A549 treated with ZK216348 at 1 μM for 4 hours (cell line): ENCODE results near the gene DMKN. TPM values are rescaled to one million over a fixed set of nuclear protein-coding genes. Genes with fewer than 3 reads are reported as not detected.

Experiments used
- total RNA-seq: library from RNA; stranded (reverse); fragments of 200-300 nt; extraction: Qiagen RNA extraction; gene quantifications from 5 replicates; pipeline ENCODE4 v1.2.3, GENCODE V29; 2022; ENCODE audit warnings: low read depth

The DMKN gene
- 26.7 to 44.3 TPM (median 38.3 TPM) in 5 replicates for total RNA-seq

GRCh38 chr19:35513628-35514281 lies at the start of gene DMKN:
DMKN (minus strand) TSS chr19:35513649; CDS start chr19:35513475, 174 bp downstream.

GRCh38 chr19:35545001-35545854 lies 31.8 kb upstream of the DMKN start, which contains the start of gene TMEM147:
TMEM147 (plus strand) TSS chr19:35545626; CDS start chr19:35545740, 114 bp downstream.

GRCh38 chr19:35533201-35533821 lies 19.9 kb upstream of the DMKN start, which contains the start of gene GAPDHS:
GAPDHS (plus strand) TSS chr19:35533456; CDS start chr19:35533528, 72 bp downstream.

GRCh38 chr19:35528218-35529038 lies 15.0 kb upstream of the DMKN start, which contains the start of gene SBSN:
SBSN (minus strand) TSS chr19:35528311; CDS start chr19:35528281, 30 bp downstream.

GRCh38 chr19:35490364-35490763 lies 23.1 kb downstream of the DMKN start, which contains the start of gene KRTDAP:
KRTDAP (minus strand) TSS chr19:35490464; CDS start chr19:35490442, 22 bp downstream.

GRCh38 chr19:35447606-35448469 lies 65.6 kb downstream of the DMKN start, which contains the start of gene FFAR2:
FFAR2 (plus strand) TSS chr19:35448257; CDS start chr19:35449715, 1,458 bp downstream.

Other genes starting within 250 kb of the DMKN start
- gene USF2, start 244.7 kb downstream of the DMKN start, total RNA-seq: 140 to 170 TPM (median 166 TPM) in 5 replicates
- 0.23 TPM in 1 of 5 replicates, not detected in the others for gene HAMP, start 231.1 kb downstream of the DMKN start, total RNA-seq
- gene MAG, start 221.5 kb downstream of the DMKN start, total RNA-seq: not detected in 5 replicates
- gene CD22, start 184.5 kb downstream of the DMKN start, total RNA-seq: 0.29 to 1.1 TPM (median 1.0 TPM) in 5 replicates
- gene FFAR1, start 165.7 kb downstream of the DMKN start, total RNA-seq: not detected in 5 replicates
- gene FFAR3, start 155.2 kb downstream of the DMKN start, total RNA-seq: not detected in 5 replicates
- not detected in 5 replicates for gene GPR42, start 142.6 kb downstream of the DMKN start, total RNA-seq
- gene FFAR2, start 65.4 kb downstream of the DMKN start, total RNA-seq: not detected in 5 replicates
- not detected in 5 replicates for gene KRTDAP, start 23.2 kb downstream of the DMKN start, total RNA-seq
- 2.6 to 4.4 TPM (median 3.2 TPM) in 5 replicates for gene SBSN, start 14.7 kb upstream of the DMKN start, total RNA-seq
- gene GAPDHS, start 19.8 kb upstream of the DMKN start, total RNA-seq: not detected in 5 replicates
- 321 to 437 TPM (median 432 TPM) in 5 replicates for gene TMEM147, start 32.0 kb upstream of the DMKN start, total RNA-seq
- gene ATP4A, start 50.0 kb upstream of the DMKN start, total RNA-seq: not detected in 5 replicates
- not detected in 5 replicates for gene PMIS2, start 72.5 kb upstream of the DMKN start, total RNA-seq
- gene HAUS5, start 99.1 kb upstream of the DMKN start, total RNA-seq: 10.7 to 19.3 TPM (median 15.2 TPM) in 5 replicates
- 125 to 206 TPM (median 199 TPM) in 5 replicates for gene RBM42, start 115.4 kb upstream of the DMKN start, total RNA-seq
- 1.1 to 3.1 TPM (median 2.7 TPM) in 5 replicates for gene ETV2, start 128.1 kb upstream of the DMKN start, total RNA-seq
- 1,241 to 1,697 TPM (median 1,334 TPM) in 5 replicates for gene COX6B1, start 134.7 kb upstream of the DMKN start, total RNA-seq
- 0.46 to 1.2 TPM (median 0.71 TPM) in 5 replicates for gene UPK1A, start 152.9 kb upstream of the DMKN start, total RNA-seq
- not detected in 5 replicates for gene ZBTB32, start 190.9 kb upstream of the DMKN start, total RNA-seq
- gene KMT2B, start 204.4 kb upstream of the DMKN start, total RNA-seq: 37.3 to 66.3 TPM (median 62.5 TPM) in 5 replicates
- 11.8 to 15.8 TPM (median 12.5 TPM) in 5 replicates for gene IGFLR1, start 228.8 kb upstream of the DMKN start, total RNA-seq
- 23.9 to 34.9 TPM (median 27.6 TPM) in 5 replicates for gene U2AF1L4, start 231.8 kb upstream of the DMKN start, total RNA-seq
- 243 to 320 TPM (median 282 TPM) in 5 replicates for gene PSENEN, start 232.0 kb upstream of the DMKN start, total RNA-seq
- 21.9 to 27.2 TPM (median 23.2 TPM) in 5 replicates for gene LIN37, start 234.9 kb upstream of the DMKN start, total RNA-seq
- gene HSPB6, start 243.4 kb upstream of the DMKN start, total RNA-seq: 0.15 to 0.33 TPM (median 0.25 TPM) in 5 replicates
- gene PROSER3, start 244.5 kb upstream of the DMKN start, total RNA-seq: 25.9 to 31.4 TPM (median 30.7 TPM) in 5 replicates